Neuronal stem cell (in vitro differentiated cells): ENCODE measurements around the gene MACF1.
"Not testable (repeated sequence)": the region's sequence is repeated elsewhere in the genome, so short reads cannot be mapped to it uniquely, and the experiment has no call there.

ENCODE experiments used
- DNase-seq: peaks from one replicate; pipeline ENCODE4 v3.0.0-alpha.2; 2013; ENCODE audit warnings: low spot score
- H2AFZ ChIP-seq: one replicate; pipeline ENCODE4 v1.6.1; 2013; ENCODE audit warnings: mild to moderate bottlenecking, low read length, inconsistent platforms
- H2AK5ac ChIP-seq: 2 replicates; pipeline ENCODE4 v1.6.1; 2013; ENCODE audit warnings: low read depth, mild to moderate bottlenecking, inconsistent platforms, low read length, moderate library complexity, mixed read lengths
- H2BK120ac ChIP-seq: 2 replicates; pipeline ENCODE4 v1.6.1; 2013; ENCODE audit warnings: low read depth, mild to moderate bottlenecking, inconsistent platforms, low read length, moderate library complexity, mixed read lengths
- H2BK12ac ChIP-seq: one replicate; pipeline ENCODE4 v1.6.1; 2013; ENCODE audit warnings: low read length, inconsistent platforms
- H2BK15ac ChIP-seq: 2 replicates; pipeline ENCODE4 v1.6.1; 2013; ENCODE audit warnings: mild to moderate bottlenecking, low read length, inconsistent platforms, mixed read lengths
- H2BK5ac ChIP-seq: one replicate; pipeline ENCODE4 v1.6.1; 2013; ENCODE audit warnings: inconsistent platforms, mild to moderate bottlenecking, low read length, moderate library complexity
- H3K14ac ChIP-seq: one replicate; pipeline ENCODE4 v1.6.1; 2013; ENCODE audit warnings: low read length, inconsistent platforms
- H3K18ac ChIP-seq: 2 replicates; pipeline ENCODE4 v1.6.1; 2013; ENCODE audit warnings: low read length, inconsistent platforms
- H3K23ac ChIP-seq: 2 replicates; pipeline ENCODE4 v1.6.1; 2013; ENCODE audit warnings: low read depth, mild to moderate bottlenecking, mixed read lengths, low read length, inconsistent platforms; ENCODE audit not compliant: poor library complexity
- H3K27ac ChIP-seq: replicated peaks from 3 replicates; pipeline ENCODE4 v1.5.1; 2013; ENCODE audit warnings: low read length, inconsistent platforms
- H3K27me3 ChIP-seq, 3 experiments: 2 replicates each; pipeline ENCODE4 v1.6.1; 2013; ENCODE audit warnings: low read length in 3 of 3, mild to moderate bottlenecking in 2 of 3, inconsistent platforms in 1 of 3, low read depth in 1 of 3, mixed read lengths in 1 of 3, moderate library complexity in 1 of 3; ENCODE audit not compliant: control insufficient read depth in 3 of 3, insufficient read depth in 3 of 3
- H3K36me3 ChIP-seq, 2 donors: replicated peaks in 1 of 2; 2 replicates each; pipeline ENCODE4 v1.6.1; 2013; ENCODE audit warnings: low read length in 2 of 2; ENCODE audit not compliant: control insufficient read depth in 2 of 2, insufficient read depth in 2 of 2
- H3K4ac ChIP-seq: 2 replicates; pipeline ENCODE4 v1.6.1; 2013; ENCODE audit warnings: inconsistent platforms, mild to moderate bottlenecking, low read length, moderate library complexity
- H3K4me1 ChIP-seq, 2 donors: 1 replicate in 1 of 2; 2 replicates in 1 of 2; pipeline ENCODE4 v1.6.1; 2013; ENCODE audit warnings: low read length in 2 of 2, low read depth in 1 of 2; ENCODE audit not compliant: control insufficient read depth in 2 of 2, insufficient read depth in 1 of 2
- H3K4me2 ChIP-seq: one replicate; pipeline ENCODE4 v1.6.1; 2013; ENCODE audit warnings: mild to moderate bottlenecking, low read length, inconsistent platforms; ENCODE audit not compliant: insufficient read depth, poor library complexity, severe bottlenecking
- H3K4me3 ChIP-seq, 2 donors: 2 replicates each; pipeline ENCODE4 v1.5.1; 2013; ENCODE audit warnings: low read length in 2 of 2, mild to moderate bottlenecking in 2 of 2, inconsistent platforms in 1 of 2, moderate library complexity in 1 of 2
- H3K79me1 ChIP-seq: one replicate; pipeline ENCODE4 v1.6.1; 2013; ENCODE audit warnings: low read depth, mild to moderate bottlenecking, inconsistent platforms, low read length, moderate library complexity
- H3K9ac ChIP-seq: one replicate; pipeline ENCODE4 v1.6.1; 2013; ENCODE audit warnings: mild to moderate bottlenecking, low read depth, low read length, inconsistent platforms; ENCODE audit not compliant: poor library complexity
- H3K9me3 ChIP-seq, 2 donors: replicated peaks in 1 of 2; 2 replicates each; pipeline versions ENCODE3 to v1.6.1; 2013; ENCODE audit warnings: low read length in 2 of 2, mild to moderate bottlenecking in 2 of 2, inconsistent platforms in 1 of 2, low read depth in 1 of 2, mixed read lengths in 1 of 2, moderate library complexity in 1 of 2; ENCODE audit not compliant: control insufficient read depth in 2 of 2, insufficient read depth in 1 of 2
- H4K8ac ChIP-seq: one replicate; pipeline ENCODE4 v1.6.1; 2013; ENCODE audit warnings: low read depth, mild to moderate bottlenecking, inconsistent platforms, low read length, moderate library complexity
- H4K91ac ChIP-seq: one replicate; pipeline ENCODE4 v1.6.1; 2013; ENCODE audit warnings: low read length, low read depth, mild to moderate bottlenecking, inconsistent platforms; ENCODE audit not compliant: poor library complexity
- WGBS, 2 donors: extraction: QIAGEN DNeasy Blood & Tissue Kit; methylation state at CpG; one replicate each; pipeline ENCODE4 v1.1.7; 2013; ENCODE audit warnings: missing lambda C conversion rate in 2 of 2, mixed read lengths in 1 of 2; ENCODE audit not compliant: insufficient read length in 2 of 2, insufficient replicate concordance in 1 of 2; ENCODE audit errors: extremely low coverage in 2 of 2; 5-methylcytosine and 5-hydroxymethylcytosine counted together

Gene MACF1

GRCh38 chr1:39509360-39510009 is 305.0 kb downstream of the MACF1 start:
- Histone ChIP-seq H3K79me1 (no peaks in the 10 kb centered on the region), H3K4ac (no peak overlapping the region), H2BK12ac (no peak overlapping the region), H4K91ac (no peak overlapping the region), H2AFZ (peak overlapping the region; percentile 79), H3K18ac (no peak overlapping the region), H3K27me3 (peaks cover 0 to 13% (median 2%) of the 10 kb centered on the region in 3 experiments), H3K9me3 (no peaks in the 10 kb centered on the region), H3K36me3 (no peaks in the 10 kb centered on the region), H3K4me2 (no peak overlapping the region), H2AK5ac (no peak overlapping the region), H3K23ac (no peak overlapping the region), H3K4me3 (no peak overlapping the region), H3K9ac (no peak overlapping the region), H2BK5ac (no peak overlapping the region), H3K27ac (no peak overlapping the region), H2BK15ac (no peak overlapping the region), H3K14ac (no peak overlapping the region), H2BK120ac (no peak overlapping the region), H4K8ac (no peak overlapping the region), H3K4me1 (peaks cover 0 to 7% of the 10 kb centered on the region in 2 donors)
- WGBS, 2 donors, result no CpG with 5 or more reads among the region's 22 CpGs
- DNase-seq, result no peak

GRCh38 chr1:39510570-39511186 is 306.2 kb downstream of the MACF1 start:
- not testable (repeated sequence) for H3K23ac ChIP-seq, H3K4me2 ChIP-seq, H3K4ac ChIP-seq, H2BK15ac ChIP-seq, H3K79me1 ChIP-seq, H4K8ac ChIP-seq, H3K14ac ChIP-seq, H2AFZ ChIP-seq, H3K9me3 ChIP-seq, H2BK5ac ChIP-seq, H3K4me3 ChIP-seq, H2AK5ac ChIP-seq, H2BK120ac ChIP-seq, H3K36me3 ChIP-seq, H2BK12ac ChIP-seq, H3K4me1 ChIP-seq, H3K27ac ChIP-seq, H4K91ac ChIP-seq, H3K18ac ChIP-seq, H3K9ac ChIP-seq, DNase-seq
- no CpG with 5 or more reads among the region's 20 CpGs for WGBS, 2 donors
- peaks cover 0 to 13% (median 3%) of the 10 kb centered on the region in 3 experiments for H3K27me3 ChIP-seq

GRCh38 chr1:39511477-39511876 is 307.0 kb downstream of the MACF1 start:
- not testable (repeated sequence) for H2BK12ac ChIP-seq, H4K8ac ChIP-seq, H2BK5ac ChIP-seq, H3K27ac ChIP-seq, H2AFZ ChIP-seq, H3K23ac ChIP-seq, H2BK15ac ChIP-seq, H3K9me3 ChIP-seq, H3K79me1 ChIP-seq, H3K4ac ChIP-seq, H3K36me3 ChIP-seq, H3K9ac ChIP-seq, H3K14ac ChIP-seq, H3K4me1 ChIP-seq, H3K4me2 ChIP-seq, DNase-seq, H3K18ac ChIP-seq, H4K91ac ChIP-seq, H2AK5ac ChIP-seq, H2BK120ac ChIP-seq, H3K4me3 ChIP-seq
- WGBS, 2 donors, result no CpG with 5 or more reads among the region's 13 CpGs
- peaks cover 0 to 13% (median 3%) of the 10 kb centered on the region in 3 experiments for H3K27me3 ChIP-seq

- H3K14ac ChIP-seq, H3K18ac ChIP-seq, H3K4me1 ChIP-seq, H3K27ac ChIP-seq, H2BK120ac ChIP-seq, H3K4ac ChIP-seq, H2BK5ac ChIP-seq, DNase-seq, H3K4me3 ChIP-seq, H2AK5ac ChIP-seq, H3K23ac ChIP-seq, H3K36me3 ChIP-seq, H2BK12ac ChIP-seq, H3K79me1 ChIP-seq, H3K9ac ChIP-seq, H4K8ac ChIP-seq, H4K91ac ChIP-seq, H3K4me2 ChIP-seq, H3K9me3 ChIP-seq, H2BK15ac ChIP-seq, H2AFZ ChIP-seq, H3K27me3 ChIP-seq: not testable (repeated sequence)
- no CpG with 5 or more reads among the region's 25 CpGs for WGBS, 2 donors
Measured at GRCh38 chr1:39512234-39512847, 307.8 kb downstream of the MACF1 start.
